ENCODE measurements around the gene CCT7.

The CCT7 gene

GRCh38 chr2:73227086-73227485, 7.0 kb upstream of the CCT7 start:
- no peak for DNase-seq

GRCh38 chr2:73228631-73229030, 5.5 kb upstream of the CCT7 start:
- no peak for DNase-seq

GRCh38 chr2:73232403-73233153, 1.5 kb upstream of the CCT7 start:
- DNase-seq, result no peak

- peak; percentile 98 for DNase-seq
Measured at GRCh38 chr2:73233154-73233931, 765 bp upstream of the CCT7 start, which contains the start of gene PRADC1. TSS of gene PRADC1 (minus strand) at chr2:73233239. CDS start at chr2:73233160, 79 bp downstream.

GRCh38 chr2:73235315-73236028, 1.4 kb downstream of the CCT7 start:
- no peak for DNase-seq

- no peak for DNase-seq
Measured at GRCh38 chr2:73237168-73237567, 3.1 kb downstream of the CCT7 start.

GRCh38 chr2:73238149-73238548, 4.0 kb downstream of the CCT7 start:
- no peak for DNase-seq

- DNase-seq, result no peak
Measured at GRCh38 chr2:73238976-73239375, 4.9 kb downstream of the CCT7 start.

GRCh38 chr2:73239776-73240175, 5.7 kb downstream of the CCT7 start:
- no peak for DNase-seq

- peak; percentile 39 to 82 for DNase-seq
Measured at GRCh38 chr2:73243884-73244570, 9.9 kb downstream of the CCT7 start.

GRCh38 chr2:73244580-73244979, 10.5 kb downstream of the CCT7 start:
- no peak for DNase-seq

- no peak for DNase-seq
Measured at GRCh38 chr2:73246850-73247249, 12.7 kb downstream of the CCT7 start.

GRCh38 chr2:73249636-73250035, 15.5 kb downstream of the CCT7 start:
- no peak for DNase-seq

GRCh38 chr2:73250872-73251846, 17.1 kb downstream of the CCT7 start:
- DNase-seq, result no peak

GRCh38 chr2:73252238-73253027, 18.3 kb downstream of the CCT7 start:
- DNase-seq, result no peak

- DNase-seq, result no peak
Measured at GRCh38 chr2:73253400-73253799, 19.3 kb downstream of the CCT7 start.

GRCh38 chr2:73253901-73254300, 19.8 kb downstream of the CCT7 start:
- DNase-seq, result no peak

GRCh38 chr2:73254343-73255006, 20.4 kb downstream of the CCT7 start:
- DNase-seq, result no peak

GRCh38 chr2:73255007-73255644, 21.0 kb downstream of the CCT7 start:
- DNase-seq, result no peak

All from NCI-H446 (cell line).